ENCODE measurements around the gene HNRNPF.

Gene HNRNPF

DNA sequence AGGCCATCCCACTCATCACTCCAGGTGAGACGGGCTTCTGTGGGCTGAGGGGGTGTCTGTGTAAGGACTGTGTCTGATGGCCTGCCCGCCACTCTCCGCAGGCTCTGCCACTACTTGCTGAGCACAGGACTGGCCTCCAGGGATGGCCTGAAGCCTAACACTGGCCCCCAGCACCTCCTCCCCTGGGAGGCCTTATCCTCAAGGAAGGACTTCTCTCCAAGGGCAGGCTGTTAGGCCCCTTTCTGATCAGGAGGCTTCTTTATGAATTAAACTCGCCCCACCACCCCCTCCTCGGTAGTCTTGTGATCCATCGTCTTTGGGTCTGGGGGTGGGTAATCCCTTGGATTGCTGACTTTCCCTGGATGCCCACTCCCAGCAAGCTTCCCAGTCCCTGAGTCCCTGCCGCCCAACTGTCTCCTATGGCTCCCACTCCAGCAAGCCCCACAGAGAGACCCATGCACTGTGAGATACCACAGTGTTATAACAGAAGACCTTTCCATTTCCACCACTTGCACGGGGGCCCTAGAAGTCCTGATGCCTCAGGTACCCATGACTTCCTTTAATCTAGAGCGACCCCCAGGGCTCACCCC is 32.8 kb downstream of the HNRNPF start:
- no peak for DNase-seq (ENCODE audit: low spot score)

DNA sequence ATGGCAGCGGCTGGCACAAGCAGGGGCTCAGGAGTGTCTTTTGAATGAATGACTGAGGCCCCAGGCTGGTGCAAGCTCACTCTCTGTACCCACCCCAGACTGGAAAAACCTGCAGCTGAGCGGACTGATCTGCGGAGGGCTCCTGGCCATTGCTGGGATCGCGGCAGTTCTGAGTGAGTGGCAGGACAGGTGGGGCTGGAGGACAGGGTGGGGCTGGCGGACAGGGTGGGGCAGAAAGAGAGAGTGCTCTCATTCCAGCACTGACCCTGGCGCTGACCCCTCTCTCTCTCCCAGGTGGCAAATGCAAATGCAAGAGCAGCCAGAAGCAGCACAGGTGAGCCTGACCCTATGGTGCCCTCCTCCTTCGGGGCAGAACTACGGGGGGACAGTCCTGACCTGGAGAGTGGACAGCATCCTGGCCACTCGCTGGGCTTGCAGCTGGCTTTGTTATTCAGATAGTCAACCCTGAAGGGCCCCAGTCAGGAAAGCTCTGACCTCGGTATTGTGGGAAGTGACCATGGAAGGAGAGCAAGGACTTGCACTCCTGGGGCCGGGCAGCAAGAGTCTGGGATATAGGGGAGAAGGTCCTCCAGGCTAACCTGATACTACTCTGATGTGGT is 33.5 kb downstream of the HNRNPF start:
- no peak for DNase-seq (ENCODE audit: low spot score)

DNA sequence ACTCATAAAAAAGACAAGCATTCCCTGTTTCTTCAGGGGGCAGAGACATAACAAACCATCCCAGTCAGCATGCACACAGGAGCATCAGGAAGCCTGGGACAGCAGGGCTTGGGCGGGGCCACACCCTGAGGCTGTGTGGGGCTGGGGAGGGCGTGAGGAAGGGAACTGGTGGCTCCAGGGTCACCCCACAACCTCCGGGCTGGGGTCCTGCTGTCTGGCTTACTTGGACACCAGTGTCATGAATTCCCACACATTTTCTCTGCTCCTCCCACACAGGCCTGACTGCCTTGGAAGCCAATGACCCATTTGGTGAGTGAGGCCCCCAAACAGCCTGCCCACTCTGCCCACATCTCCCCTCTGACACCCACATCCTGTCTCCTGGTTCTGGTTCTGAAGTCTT is 34.8 kb downstream of the HNRNPF start:
- DNase-seq (ENCODE audit: low spot score): no peak

DNA sequence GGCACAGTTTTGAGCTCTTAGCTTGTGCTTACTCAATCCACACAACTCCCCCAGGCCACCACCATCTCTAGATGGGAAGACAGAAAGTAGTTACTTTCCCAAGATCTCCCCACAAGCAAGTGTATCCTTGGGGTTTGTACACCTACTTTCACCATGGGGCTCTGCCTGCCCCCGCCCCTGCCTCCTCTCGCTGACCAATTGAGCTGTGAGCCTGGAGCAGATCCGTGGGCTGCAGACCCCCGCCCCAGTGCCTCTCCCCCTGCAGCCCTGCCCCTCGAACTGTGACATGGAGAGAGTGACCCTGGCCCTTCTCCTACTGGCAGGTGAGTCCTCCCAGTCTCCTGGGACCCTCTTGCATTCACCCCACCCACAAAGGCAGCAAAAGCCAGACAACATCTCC is 35.5 kb downstream of the HNRNPF start:
- DNase-seq (ENCODE audit: low spot score): no peak

DNA sequence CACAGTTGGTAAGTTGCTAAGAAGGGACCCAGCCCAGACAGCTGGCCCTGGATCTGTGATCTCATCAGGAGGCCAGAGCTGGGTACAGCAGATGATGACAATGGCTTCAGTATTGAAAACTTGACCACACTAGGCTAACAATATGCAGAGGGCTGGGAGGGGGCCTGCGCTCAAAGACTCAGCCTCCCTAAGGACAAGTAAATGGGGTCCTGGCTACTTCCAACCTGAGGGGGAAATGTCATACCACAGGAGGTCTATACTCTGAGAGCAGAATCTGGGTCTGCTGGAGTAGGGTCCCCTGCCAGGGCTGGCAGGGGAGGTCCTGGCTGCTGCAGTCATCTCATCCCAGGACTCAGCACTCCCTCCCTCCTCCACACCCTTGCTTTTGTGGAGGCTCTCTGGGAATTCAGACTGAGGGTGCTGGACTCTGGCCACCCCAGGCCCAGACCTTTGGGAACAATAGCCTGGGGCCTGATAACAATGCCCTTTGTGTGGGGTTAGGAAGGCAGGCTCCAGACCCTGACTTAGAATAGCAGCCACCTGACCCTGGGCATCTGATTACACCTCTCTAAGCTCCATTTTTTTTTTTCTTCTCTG is 36.1 kb downstream of the HNRNPF start:
- DNase-seq (ENCODE audit: low spot score): no peak

DNA sequence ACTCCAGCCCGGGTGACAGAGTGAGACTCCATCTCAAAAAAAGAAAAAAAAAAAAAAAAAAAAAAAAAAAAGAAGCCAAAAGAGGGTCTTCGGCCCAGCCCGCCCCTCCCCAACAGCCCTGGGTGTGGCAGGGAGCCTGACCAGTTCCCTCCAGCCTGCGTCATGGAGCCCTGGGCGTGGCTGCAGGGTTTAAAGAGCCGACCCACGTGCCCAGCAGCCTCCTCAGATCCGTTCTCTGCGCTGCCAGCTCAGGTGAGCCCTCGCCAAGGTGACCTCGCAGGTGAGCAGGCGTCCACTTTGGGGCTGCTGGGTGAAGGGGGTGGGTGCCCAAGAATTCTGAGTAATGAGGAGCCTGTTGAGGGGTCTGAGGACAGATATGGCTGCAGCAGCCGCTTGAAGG is 37.6 kb downstream of the HNRNPF start, which contains the start of gene FXYD4:
FXYD4 (plus strand) TSS at position 219 of the 400 bp plus-strand sequence. CDS start 2,111 bp downstream, outside the sequence.
- no peak for DNase-seq (ENCODE audit: low spot score)

DNA sequence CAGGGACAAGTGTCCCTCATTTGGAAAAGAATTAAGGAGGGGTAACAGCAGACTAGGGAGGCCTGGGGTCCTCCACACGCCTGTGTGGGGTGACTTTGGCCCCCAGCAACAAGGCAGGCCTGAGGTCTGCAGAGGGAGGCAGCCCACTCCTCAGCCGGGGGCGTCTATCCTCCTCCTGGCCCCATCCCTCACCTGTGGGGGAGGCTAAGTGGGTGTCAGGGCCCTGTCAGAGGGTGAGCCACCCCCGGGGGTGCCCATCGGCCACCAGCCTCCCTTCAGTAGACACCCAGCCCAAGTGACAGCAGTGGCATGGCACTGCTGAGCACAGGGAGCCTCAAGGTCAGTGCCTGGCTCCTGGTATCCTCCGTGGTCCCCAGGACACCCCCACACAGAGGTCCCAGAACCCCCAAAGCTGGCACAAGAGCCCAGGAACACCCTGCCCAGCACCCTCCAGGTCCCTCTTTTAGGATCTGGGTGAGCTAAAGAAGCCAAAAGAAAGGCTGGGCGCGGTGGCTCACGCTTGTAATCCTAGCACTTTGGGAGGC is 38.2 kb downstream of the HNRNPF start:
- DNase-seq (ENCODE audit: low spot score): no peak

DNA sequence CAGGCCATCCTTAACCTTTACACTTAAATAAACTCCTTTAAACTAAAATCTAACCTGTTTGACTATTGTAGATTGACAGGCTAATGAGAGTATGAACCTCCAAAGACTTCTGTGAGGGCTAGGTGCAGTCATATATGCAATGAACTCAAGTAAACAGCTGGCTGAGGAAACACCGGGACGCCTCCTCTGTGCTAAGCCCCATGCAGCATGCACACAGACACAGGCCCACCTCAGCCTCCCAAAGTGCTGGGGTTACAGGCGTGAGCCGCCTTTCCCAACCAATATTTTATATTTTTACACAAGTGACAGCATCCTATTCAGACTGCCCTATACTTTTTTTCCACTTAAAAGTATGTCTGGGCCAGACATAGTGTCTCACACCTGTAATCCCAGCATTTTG is 39.1 kb downstream of the HNRNPF start:
- no peak for DNase-seq (ENCODE audit: low spot score)

DNA sequence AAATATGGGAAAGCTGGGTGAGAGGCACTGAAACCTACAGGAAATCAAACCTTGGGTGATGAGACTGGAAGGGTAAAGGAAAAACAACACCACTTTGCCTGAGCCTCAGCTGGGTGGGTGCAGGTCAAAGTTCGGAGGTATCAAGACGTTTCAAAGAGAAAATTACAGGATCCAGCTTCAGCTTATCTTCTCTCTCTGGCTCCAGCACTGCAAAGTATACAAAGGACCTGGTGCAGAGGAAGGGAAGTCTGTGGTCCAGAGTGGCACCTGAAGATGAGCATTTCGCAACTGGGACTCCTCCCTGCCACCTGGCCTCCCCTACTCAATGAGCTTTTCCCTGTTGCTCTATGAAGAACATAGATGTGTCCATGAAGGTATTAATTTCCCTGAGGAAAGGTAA is 44.0 kb downstream of the HNRNPF start:
- no peak for DNase-seq (ENCODE audit: low spot score)

DNA sequence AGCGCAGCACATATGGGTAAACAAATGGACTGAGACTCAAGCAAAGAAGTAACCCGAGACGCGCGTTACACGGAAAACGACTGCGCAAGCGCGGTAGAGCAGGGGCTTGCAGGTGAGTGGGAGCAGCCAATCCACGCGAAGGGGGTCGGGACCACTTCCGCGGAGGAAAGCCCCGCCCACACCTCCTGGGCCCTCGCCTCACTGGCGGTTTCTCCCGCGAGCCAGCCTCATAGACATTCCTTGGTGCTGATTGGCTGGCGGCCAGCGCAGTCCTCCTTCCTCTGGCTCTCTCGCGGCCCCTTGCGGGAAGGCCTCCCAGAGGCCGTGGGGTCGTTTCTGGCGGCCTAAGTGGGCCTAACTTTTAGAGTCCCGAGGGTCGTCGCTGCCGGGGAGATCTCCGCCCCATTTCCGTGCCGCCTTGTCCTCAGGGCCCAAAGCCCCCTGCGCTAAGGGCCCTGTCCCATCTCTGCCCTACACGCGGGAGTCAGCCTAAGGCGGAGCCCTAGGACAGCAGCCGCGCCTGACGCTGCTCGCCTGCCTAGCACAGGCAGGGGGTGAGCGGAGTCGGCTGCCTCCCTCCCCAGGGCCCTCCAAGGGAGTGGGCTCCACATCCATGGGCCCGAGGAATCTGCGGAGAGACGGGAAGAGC is 46.7 kb downstream of the HNRNPF start:
- DNase-seq (ENCODE audit: low spot score): peak; percentile 94

DNA sequence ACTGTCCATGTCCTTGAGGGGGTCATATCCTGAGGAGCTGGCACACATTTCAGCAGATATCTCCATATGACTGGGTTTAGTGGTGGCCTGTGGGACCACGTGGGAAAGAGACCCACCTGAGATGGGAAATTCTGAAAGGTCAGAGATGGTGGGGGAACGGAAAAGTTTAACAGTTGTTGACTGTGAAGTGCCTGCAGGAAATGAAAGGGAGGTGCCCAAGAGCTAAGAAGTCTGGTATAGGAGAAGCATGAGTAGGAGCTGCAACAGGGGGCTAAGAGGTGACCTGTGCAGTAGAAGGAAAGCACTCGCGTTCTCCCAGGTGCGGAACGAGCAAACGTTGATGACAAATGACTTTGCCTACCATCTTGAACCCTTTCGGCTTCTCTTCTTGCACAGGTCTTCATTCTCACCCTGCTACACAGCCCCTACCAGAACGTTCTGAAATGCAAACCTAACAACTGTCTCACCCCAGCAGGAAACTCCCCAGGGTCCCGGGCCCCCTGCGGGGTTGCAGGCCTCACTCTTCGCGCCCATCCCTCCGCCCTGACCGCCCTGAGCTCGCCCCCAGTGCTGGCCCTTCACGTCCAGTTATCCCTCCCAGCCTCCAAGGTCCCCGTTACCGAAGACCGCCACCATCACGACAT is 47.3 kb downstream of the HNRNPF start:
- no peak for DNase-seq (ENCODE audit: low spot score)

DNA sequence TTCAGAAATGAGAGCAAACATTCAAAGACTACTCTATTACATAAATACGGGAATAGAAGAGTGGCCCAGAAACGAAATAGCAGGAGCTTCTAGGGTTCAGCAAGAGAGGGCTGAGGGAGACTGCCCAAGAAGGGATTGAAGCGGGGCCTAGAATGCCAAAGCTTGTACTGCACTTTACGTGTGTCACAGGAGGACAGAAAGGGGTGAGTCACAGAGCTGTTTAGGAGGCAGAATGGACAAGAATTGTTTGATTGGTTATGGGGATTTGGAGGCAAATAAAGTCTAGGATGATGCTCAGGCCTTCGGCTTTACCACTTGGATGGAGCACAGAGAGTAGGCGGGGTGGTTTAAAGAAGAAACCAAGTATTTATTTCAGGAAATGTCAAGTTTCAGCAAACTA is 48.9 kb downstream of the HNRNPF start:
- DNase-seq (ENCODE audit: low spot score): no peak

DNA sequence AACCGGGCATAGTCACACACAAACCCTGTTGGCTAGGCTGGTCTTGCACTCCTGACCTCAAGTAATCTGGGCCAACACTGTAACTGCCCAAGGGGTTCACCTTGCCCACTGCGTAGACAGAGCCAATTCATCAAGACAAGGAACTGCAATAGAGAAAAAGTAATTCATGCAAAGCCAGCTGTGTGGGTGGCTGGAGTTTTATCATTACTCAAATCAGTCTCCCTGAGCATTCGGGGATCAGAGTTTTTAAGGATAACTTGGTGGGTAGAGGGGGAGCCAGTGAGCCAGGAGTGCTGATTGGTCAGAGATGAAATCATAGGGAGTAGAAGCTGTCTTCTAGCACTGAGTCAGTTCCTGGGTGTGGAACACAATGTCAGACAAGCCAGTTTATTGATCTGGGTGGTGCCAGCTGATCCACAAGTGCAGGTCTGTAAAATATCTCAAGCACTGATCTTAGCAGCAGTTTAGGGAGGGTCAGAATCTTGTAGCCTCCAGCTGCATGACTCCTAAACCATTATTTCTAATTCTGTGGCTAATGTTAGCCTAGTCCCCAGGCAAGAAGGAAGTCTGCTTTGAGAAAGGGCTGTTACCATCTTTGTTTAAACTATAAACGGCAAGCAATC is 53.1 kb downstream of the HNRNPF start:
- DNase-seq (ENCODE audit: low spot score): no peak

DNA sequence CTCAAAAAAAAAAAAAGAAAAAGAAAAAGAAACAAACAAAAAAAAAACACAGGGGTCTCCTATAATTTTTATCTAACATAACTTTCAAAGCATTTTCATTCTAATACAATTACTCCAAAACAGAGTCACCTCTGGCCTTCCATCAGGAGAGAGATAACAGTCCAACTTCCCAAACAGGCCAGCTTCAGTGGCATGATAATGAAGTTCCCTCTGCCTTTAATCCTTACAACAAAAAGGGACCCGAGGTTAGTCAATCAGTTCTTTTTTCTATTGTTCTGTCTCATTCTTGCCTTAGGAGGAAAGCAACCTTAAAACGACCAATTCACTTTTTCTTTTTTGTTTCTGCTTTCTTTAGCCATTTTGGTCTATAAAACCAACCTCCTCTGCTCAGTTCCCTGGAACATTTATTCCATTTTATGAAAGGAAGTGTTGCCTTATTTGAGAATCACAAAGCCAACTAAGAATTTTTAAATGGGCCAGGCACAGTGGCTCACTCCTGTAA is 54.1 kb downstream of the HNRNPF start:
- DNase-seq (ENCODE audit: low spot score): no peak

DNA sequence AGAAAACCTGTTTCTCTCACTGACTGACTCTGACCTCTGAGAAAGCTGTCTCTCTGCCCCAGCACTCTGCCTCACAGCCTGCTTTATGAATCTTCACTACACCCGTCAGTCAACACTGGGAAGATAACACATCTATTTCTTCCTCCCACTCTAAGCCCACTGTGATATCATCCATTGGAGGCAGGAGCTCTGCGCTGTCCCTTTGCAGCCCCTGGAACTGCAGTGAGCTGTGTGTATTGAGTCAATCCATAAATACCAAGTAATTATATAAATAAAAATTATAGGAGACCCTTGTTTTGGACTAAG is 54.7 kb downstream of the HNRNPF start:
- DNase-seq (ENCODE audit: low spot score): no peak

DNA sequence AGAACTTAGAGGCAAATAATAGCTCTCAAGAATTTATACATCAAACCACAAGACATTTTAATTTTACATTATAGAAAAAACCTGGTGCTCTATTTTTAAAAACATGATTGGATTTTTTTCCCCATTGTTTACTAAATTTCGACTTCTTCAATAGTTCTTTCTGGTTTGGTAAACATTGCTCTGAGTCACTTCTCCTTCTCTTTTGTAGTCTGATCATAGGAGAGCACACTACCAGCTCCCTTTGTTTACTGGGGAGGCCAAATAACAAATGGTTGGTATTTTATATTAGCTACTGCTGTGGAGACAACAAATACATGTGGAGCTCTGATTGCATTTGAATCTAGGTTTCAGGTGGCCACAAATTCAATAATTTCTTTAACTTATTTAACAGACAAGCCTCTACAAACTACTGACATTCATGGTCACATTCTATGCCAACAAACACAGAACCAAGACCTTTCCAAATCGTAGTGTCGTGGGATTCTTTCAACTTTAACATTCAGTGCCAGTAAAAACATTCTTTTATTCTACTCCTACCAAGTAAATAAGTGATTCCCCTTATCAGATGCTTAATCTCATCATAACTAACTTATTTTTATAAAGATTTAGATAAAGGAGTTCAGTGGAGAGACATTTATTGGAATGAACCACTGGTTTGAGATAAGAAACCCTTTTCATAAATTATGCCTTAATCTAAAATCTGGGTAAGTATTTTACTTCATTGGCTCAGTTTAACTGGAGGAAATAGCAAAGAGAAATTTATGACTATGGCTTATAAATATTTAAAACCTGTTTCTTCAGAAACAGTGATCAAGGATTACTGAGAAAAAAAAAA is 55.3 kb downstream of the HNRNPF start:
- no peak for DNase-seq (ENCODE audit: low spot score)

DNA sequence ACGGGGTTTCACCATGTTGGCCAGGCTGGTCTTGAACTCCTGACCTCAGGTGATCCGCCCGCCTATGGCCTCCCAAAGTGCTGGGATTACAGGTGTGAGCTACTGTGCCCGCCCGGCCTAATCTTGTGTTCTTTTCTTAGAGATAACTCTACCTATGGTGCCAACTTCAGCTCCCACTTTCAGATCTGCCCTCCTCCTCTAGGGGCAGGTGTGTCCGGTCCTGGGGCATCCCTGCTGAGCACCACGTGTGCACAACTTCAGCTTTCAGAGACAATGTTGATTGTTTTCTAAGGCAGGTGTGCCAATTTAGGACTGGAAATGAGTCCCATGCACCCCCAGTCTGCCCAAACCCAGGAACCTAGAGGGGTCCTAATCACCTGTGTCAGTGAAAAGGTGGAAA is 56.0 kb downstream of the HNRNPF start:
- no peak for DNase-seq (ENCODE audit: low spot score)

DNA sequence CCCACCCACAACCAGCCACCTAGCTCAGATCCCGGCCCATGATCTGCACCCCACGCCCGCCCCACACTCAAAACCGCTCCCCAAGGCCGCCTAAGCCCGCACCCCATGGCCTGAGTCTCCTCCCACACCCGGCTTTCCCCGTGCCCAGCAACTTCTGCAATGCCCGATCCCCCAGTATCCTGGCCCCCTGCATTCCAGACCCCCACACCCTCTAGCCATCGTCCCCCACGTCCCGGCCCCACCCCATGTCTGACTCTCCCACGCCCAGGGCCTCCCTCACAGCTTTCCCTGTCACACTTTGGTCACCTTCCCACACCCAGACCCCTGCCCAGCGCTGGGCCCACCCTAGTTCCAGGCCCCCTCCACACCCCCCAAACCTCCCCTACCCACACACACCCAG is 57.7 kb downstream of the HNRNPF start:
- DNase-seq (ENCODE audit: low spot score): no peak

DNA sequence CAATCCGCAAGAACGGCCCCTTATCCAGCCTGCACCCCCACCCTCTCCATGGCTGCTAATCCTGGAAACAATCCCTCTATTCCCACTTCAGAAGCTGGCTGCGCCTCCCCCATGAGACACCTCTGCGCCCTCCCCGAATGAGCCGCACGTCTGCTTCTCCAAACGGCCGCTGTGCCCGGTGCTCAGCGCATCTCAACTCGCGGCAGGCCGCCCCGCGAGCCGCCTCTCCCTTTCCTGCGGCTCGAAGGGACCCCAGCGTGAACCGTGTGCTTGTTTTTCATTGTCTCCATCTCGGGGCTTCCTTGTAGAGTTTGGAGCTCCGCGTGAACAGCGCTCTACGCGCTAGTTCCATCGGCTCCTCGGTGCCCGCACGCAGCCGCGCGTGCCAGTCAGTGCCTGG is 58.3 kb downstream of the HNRNPF start:
- DNase-seq (ENCODE audit: low spot score): no peak

DNA sequence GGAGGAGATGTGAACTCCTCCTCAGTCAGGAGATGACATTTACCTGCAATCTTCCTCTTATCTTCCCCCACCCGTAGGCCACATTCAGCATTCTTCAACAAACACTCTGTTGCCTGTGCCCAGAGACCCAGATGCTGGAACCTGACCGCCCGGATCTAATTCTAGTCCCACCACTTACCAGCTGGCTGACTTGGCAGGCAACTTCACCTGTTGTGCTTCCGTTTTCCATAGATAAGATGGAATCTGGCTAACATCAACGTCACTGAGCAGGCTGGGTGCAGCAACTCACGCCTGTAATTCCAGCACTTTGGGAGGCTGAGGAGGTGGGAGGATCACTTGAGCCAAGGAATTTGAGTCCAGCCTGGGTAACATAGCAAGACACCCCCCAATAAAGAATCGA is 58.8 kb downstream of the HNRNPF start:
- no peak for DNase-seq (ENCODE audit: low spot score)

All from left forelimb (tissue), 1 donor.